HL-60/S4 treated with retinoic acid at 250 ng/mL for 4 days and 3 days (cell line): ENCODE measurements around the gene AP1M1.

Experiments used
- in situ Hi-C: fragments of 300-500 bp; cut with MboI; formaldehyde crosslinking; loops from 2 replicates; pipeline ENCODE4 v1.7.0; 2022; ENCODE audit warnings: low sequenced_read_pairs

AP1M1 gene

GRCh38 chr19:16228637-16229321 lies 31.1 kb downstream of the AP1M1 start:
- in situ Hi-C loops: no loop called here

GRCh38 chr19:16229322-16229641 lies 31.6 kb downstream of the AP1M1 start:
- in situ Hi-C loops: no loop called here

GRCh38 chr19:16232127-16232526 lies 34.4 kb downstream of the AP1M1 start:
- in situ Hi-C loops: no loop called here

GRCh38 chr19:16232568-16232967 lies 34.9 kb downstream of the AP1M1 start:
- in situ Hi-C loops: no loop called here

GRCh38 chr19:16233081-16233776 lies 35.5 kb downstream of the AP1M1 start:
- in situ Hi-C loops: no loop called here

GRCh38 chr19:16233836-16234551 lies 36.3 kb downstream of the AP1M1 start:
- in situ Hi-C loops: no loop called here

GRCh38 chr19:16234552-16235445 lies 37.1 kb downstream of the AP1M1 start:
- in situ Hi-C loops: no loop called here

GRCh38 chr19:16235811-16236652 lies 38.3 kb downstream of the AP1M1 start:
- in situ Hi-C loops: no loop called here

GRCh38 chr19:16244091-16244490 lies 46.4 kb downstream of the AP1M1 start:
- in situ Hi-C loops: no loop called here

- in situ Hi-C loops: loop anchor here (5.0 kb wide), 1 partner anchor 140 kb away; no protein-coding TSS in a partner anchor
Observed at GRCh38 chr19:16247353-16248182, 49.9 kb downstream of the AP1M1 start.

GRCh38 chr19:16248380-16249023 lies 50.8 kb downstream of the AP1M1 start:
- in situ Hi-C loops: loop anchor here (5.0 kb wide), 1 partner anchor 139 kb away; no protein-coding TSS in a partner anchor

- in situ Hi-C loops: loop anchor here (5.0 kb wide), 1 partner anchor 137 kb away; no protein-coding TSS in a partner anchor
Observed at GRCh38 chr19:16249826-16250404, 52.2 kb downstream of the AP1M1 start.

- in situ Hi-C loops: no loop called here
Observed at GRCh38 chr19:16252459-16253205, 54.9 kb downstream of the AP1M1 start.

GRCh38 chr19:16254851-16255408 lies 57.2 kb downstream of the AP1M1 start:
- in situ Hi-C loops: no loop called here

- in situ Hi-C loops: no loop called here
Observed at GRCh38 chr19:16257509-16258002, 59.8 kb downstream of the AP1M1 start.

- in situ Hi-C loops: no loop called here
Observed at GRCh38 chr19:16258440-16258903, 60.8 kb downstream of the AP1M1 start.
